ENCODE results near the gene PPARA.

Gene PPARA

DNA sequence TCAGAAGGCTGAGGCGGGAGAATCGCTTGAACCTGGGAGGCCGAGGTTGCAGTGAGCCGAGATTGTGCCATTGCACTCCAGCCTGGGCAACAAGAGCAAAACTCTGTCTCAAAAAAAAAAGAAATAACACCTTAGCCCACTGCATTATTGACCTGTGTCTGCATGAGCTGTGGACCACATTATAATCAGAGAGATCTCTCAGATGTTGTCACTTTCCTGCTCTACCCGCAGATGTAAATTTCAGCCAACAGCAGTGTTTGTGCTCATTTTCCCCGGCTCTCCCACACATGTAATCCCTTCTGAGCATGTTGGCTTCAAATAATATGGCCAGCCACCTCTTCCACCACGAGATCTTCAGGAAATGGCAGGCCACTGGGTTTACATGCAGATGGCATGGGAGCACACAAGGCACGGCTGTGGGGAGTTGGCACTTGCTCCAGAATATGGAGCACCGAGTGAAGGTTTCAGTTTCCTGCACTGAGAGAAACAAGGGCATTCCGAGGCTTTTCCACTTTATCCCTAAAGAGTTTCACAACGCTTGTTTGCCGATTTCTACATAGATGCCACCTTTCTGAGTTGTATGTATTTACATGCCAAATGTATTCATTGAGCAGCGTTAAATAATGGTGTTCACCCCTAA, 80.1 kb downstream of the PPARA start:
- TF ChIP-seq ZFX (IDR thresholded peaks at IDR 0.05; ENCODE audit: borderline replicate concordance), result no peak
- TF ChIP-seq CTCF (IDR thresholded peaks at IDR 0.05), result no peak

DNA sequence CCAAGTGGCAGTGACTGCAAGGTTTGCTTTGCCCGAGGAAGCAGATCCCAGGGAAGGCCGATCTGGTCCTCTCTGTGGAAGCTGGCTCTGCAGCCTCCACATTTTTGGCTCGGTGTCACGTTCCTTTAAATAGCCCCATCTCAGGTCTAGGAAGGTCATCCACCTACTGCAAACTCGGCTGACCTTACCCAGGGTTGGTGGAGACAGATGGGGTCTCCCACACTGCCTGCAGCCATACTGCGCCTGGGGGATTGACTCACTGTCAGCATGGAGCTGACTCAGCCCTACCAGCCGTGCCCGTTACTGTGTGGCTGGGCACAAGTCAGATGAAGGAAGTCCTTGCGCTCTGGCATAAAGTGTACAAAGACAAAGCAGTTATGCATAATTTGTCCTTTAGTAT, 82.9 kb downstream of the PPARA start:
- TF ChIP-seq CTCF (IDR thresholded peaks at IDR 0.05), result no peak
- TF ChIP-seq ZFX (IDR thresholded peaks at IDR 0.05; ENCODE audit: borderline replicate concordance), result no peak
- no peak overlapping the region for H3K27ac ChIP-seq

More for the DNA sequence above, 80.1 kb downstream of the PPARA start:
- H3K27ac ChIP-seq, result no peak overlapping the region

- no peak for TF ChIP-seq CTCF (IDR thresholded peaks at IDR 0.05)
- TF ChIP-seq ZFX (IDR thresholded peaks at IDR 0.05; ENCODE audit: borderline replicate concordance), result no peak
Measured at GRCh38 chr22:46234969-46235368, 84.6 kb downstream of the PPARA start.

GRCh38 chr22:46237453-46238124, 87.3 kb downstream of the PPARA start:
- TF ChIP-seq CTCF (IDR thresholded peaks at IDR 0.05) (no peak), ZFX (IDR thresholded peaks at IDR 0.05; ENCODE audit: borderline replicate concordance) (no peak)
- no peak overlapping the region for H3K27ac ChIP-seq

More at GRCh38 chr22:46234969-46235368, 84.6 kb downstream of the PPARA start:
- no peak overlapping the region for H3K27ac ChIP-seq

DNA sequence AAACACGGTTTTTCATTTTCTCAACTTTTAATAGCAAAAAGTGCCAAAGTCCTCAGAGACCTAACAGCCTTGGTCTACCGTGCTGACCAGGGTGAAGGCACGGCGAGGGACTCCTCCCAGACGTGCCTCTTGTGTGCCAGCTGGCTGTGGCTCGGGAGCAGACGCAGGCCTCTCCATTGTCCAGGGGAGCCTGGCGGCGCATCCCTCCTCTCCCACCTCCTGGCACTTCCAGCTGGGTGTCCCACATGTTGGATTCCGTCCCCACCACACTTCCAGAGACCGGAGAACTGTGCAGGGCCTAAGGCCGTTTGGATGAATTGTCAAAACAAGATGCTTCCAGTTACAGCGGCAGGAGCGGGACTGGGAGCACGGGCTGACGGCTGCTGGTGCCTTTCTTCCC, 88.2 kb downstream of the PPARA start:
- no peak overlapping the region for H3K27ac ChIP-seq
- no peak for TF ChIP-seq CTCF (IDR thresholded peaks at IDR 0.05)
- no peak for TF ChIP-seq ZFX (IDR thresholded peaks at IDR 0.05; ENCODE audit: borderline replicate concordance)

GRCh38 chr22:46239261-46240048, 89.1 kb downstream of the PPARA start:
- no peak overlapping the region for H3K27ac ChIP-seq
- TF ChIP-seq CTCF (IDR thresholded peaks at IDR 0.05) (no peak), ZFX (IDR thresholded peaks at IDR 0.05; ENCODE audit: borderline replicate concordance) (no peak)
